ENCODE results near the gene CAMK2G. TPM values are rescaled to one million over a fixed set of nuclear protein-coding genes. Genes with fewer than 3 reads are reported as not detected.

Gene CAMK2G
- total RNA-seq, 4 donors from 2014 or later: 72.0 to 131 (median 83.0) TPM

DNA sequence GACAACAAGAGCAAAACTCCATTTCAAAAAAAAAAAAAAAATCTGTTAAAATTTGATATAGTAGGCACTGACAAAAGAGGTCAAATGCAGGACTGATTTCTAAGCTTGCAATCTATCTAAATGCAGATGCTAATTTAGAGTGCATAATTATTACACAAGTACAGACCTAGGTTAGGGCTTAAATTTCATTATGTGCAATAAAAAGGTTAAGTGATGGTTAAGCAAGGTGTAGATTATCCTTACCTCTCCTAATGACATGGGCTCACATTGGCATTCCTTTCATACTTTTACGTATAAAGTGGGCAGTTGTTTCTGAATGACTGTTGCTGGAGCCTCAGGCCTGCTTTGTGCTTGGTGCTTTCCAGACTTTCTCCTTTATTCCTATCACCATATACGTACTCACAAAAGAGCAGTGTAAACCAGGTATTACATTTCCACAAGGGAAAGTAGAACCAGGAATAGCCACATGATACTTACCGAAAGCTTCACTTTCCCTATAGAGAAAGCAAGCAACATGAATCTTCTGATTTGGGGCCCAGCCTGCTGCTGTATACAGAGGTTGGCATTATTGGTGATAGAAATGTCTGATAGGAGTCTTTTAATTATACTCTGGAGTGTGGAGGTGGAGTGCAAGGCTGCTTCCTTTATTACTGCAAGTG, 94.7 kb downstream of the CAMK2G start:
- WGBS, 2 donors (ENCODE audit: low coverage in 1 of 2): 76 to 83% methylated on average over 3 of the region's 3 CpGs

DNA sequence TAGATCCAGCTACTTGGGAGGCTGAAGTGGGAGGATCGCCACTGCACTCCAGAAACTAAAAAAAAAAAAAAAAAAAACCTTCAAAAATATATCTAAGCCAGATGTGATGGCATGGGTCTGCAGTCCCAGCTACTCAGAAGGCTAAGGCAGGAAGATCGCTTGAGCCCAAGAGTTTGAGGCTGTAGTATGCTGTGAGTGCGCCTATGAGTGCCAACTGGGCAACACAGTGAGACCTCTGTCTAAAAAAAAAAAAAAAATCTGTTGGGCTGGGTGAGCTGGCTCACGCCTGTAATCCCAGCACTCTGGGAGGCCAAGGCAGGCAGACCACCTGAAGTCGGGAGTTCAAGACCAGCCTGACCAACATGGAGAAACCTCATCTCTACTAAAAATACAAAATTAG, 95.3 kb downstream of the CAMK2G start:
- Histone ChIP-seq H3K27ac (no peak overlapping the region), H3K36me3 (peaks cover 0 to 6% (median 0%) of the 10 kb centered on the region in 4 donors), H3K27me3 (no peaks in the 10 kb centered on the region), H3K4me3 (no peak overlapping the region), H3K4me1 (peaks cover 26 to 53% (median 39%) of the 10 kb centered on the region in 4 donors), H3K9me3 (no peaks in the 10 kb centered on the region)
- TF ChIP-seq, protein P1, sequence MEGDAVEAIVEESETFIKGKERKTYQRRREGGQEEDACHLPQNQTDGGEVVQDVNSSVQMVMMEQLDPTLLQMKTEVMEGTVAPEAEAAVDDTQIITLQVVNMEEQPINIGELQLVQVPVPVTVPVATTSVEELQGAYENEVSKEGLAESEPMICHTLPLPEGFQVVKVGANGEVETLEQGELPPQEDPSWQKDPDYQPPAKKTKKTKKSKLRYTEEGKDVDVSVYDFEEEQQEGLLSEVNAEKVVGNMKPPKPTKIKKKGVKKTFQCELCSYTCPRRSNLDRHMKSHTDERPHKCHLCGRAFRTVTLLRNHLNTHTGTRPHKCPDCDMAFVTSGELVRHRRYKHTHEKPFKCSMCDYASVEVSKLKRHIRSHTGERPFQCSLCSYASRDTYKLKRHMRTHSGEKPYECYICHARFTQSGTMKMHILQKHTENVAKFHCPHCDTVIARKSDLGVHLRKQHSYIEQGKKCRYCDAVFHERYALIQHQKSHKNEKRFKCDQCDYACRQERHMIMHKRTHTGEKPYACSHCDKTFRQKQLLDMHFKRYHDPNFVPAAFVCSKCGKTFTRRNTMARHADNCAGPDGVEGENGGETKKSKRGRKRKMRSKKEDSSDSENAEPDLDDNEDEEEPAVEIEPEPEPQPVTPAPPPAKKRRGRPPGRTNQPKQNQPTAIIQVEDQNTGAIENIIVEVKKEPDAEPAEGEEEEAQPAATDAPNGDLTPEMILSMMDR (IDR thresholded peaks at IDR 0.05): no peak
- in situ Hi-C loops (cut with MboI; ENCODE audit: low pct_ligation_motif_present in 1 of 4, low pct_unique_long_range_greater_than_20kb in 1 of 4, low sequenced_read_pairs in 3 of 4) (no loop called here), intact Hi-C loops (cut with DNase I; ENCODE audit: low total_unique reads) (no loop called here)
- 93% methylated on average over 2 to 5 of the region's 5 CpGs for WGBS, 2 donors (ENCODE audit: low coverage in 1 of 2)
- DNase-seq: no peak

More for the DNA sequence above, 94.7 kb downstream of the CAMK2G start:
- TF ChIP-seq, protein P1 (IDR thresholded peaks at IDR 0.05): no peak
- no peak for TF ChIP-seq EP300 (IDR thresholded peaks at IDR 0.05; ENCODE audit: low read depth)
- no peak for TF ChIP-seq POLR2AphosphoS5 (IDR thresholded peaks at IDR 0.05)
- no peak for TF ChIP-seq POLR2A (IDR thresholded peaks at IDR 0.05)
- Histone ChIP-seq H3K9me3 (no peaks in the 10 kb centered on the region), H3K27ac (no peak overlapping the region), H3K27me3 (no peaks in the 10 kb centered on the region), H3K4me1 (peaks cover 19 to 53% (median 34%) of the 10 kb centered on the region in 4 donors), H3K36me3 (peaks cover 0 to 6% (median 0%) of the 10 kb centered on the region in 4 donors), H3K4me3 (no peak overlapping the region)
- intact Hi-C loops (cut with DNase I; ENCODE audit: low total_unique reads) (loop anchor here (5.0 kb wide), 1 partner anchor 508 kb away; no protein-coding TSS in a partner anchor), in situ Hi-C loops (cut with MboI; ENCODE audit: low pct_ligation_motif_present in 1 of 4, low pct_unique_long_range_greater_than_20kb in 1 of 4, low sequenced_read_pairs in 3 of 4) (no loop called here)
- DNase-seq: no peak

DNA sequence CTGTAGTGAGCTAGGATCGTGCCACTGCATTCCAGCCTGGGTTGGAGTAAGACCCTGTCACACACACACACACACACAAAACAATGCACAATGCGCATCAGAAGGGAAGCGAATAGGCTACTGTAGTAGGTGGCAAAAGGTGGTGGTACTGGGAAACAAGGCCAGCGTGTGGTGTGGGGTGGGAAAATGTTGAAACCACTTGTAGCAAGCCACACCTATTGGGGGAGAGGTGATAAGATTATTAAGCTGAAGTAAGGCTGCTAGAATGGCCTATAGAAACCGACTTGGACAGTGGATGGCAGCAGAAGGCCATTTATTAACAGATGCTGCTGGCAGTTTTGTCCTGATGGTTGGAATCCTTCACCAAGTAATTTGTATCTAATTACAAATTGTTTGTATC, 99.7 kb downstream of the CAMK2G start:
- intact Hi-C loops (cut with DNase I; ENCODE audit: low total_unique reads) (no loop called here), in situ Hi-C loops (cut with MboI; ENCODE audit: low pct_ligation_motif_present in 1 of 4, low pct_unique_long_range_greater_than_20kb in 1 of 4, low sequenced_read_pairs in 3 of 4) (no loop called here)
- Histone ChIP-seq H3K27ac (peak overlapping the region in 1 of 4 donors; percentile 94), H3K27me3 (no peaks in the 10 kb centered on the region), H3K4me1 (peaks cover 22 to 37% (median 29%) of the 10 kb centered on the region in 4 donors), H3K36me3 (peaks cover 0 to 10% (median 3%) of the 10 kb centered on the region in 4 donors), H3K9me3 (no peaks in the 10 kb centered on the region), H3K4me3 (peak overlapping the region in 1 of 4 donors; percentile 72)
- TF ChIP-seq EP300 (IDR thresholded peaks at IDR 0.05; ENCODE audit: low read depth) (no peak), POLR2AphosphoS5 (IDR thresholded peaks at IDR 0.05) (no peak), POLR2A (IDR thresholded peaks at IDR 0.05) (no peak)
- TF ChIP-seq, protein P1 (IDR thresholded peaks at IDR 0.05): no peak
- WGBS, 2 donors (ENCODE audit: low coverage in 1 of 2): 32 to 34% methylated on average over 5 of the region's 5 CpGs
- DNase-seq: no peak

DNA sequence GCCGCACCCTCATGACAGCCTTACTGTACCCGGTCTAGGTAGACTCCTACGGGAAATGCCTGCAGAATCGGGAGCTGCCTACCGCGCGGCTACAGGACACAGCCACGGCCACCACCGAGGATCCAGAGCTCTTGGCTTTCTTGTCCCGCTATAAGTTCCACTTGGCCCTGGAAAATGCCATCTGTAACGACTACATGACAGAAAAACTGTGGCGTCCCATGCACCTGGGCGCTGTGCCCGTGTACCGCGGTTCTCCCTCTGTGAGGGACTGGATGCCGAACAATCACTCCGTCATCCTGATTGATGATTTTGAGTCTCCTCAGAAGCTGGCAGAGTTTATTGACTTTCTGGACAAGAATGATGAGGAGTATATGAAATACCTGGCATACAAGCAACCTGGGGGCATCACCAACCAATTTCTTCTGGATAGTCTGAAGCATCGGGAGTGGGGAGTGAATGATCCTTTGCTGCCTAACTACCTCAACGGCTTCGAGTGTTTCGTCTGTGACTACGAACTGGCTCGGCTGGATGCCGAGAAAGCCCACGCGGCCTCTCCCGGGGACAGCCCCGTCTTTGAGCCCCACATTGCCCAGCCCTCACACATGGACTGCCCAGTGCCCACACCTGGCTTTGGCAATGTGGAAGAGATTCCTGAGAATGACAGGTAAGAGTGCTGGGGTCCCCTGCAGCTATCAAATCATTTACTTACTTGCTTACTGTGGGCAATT, 101.0 kb downstream of the CAMK2G start:
- in situ Hi-C loops (cut with MboI; ENCODE audit: low pct_ligation_motif_present in 1 of 4, low pct_unique_long_range_greater_than_20kb in 1 of 4, low sequenced_read_pairs in 3 of 4): no loop called here
- Histone ChIP-seq H3K27ac (peak overlapping the region; percentile 91 to 99 (median 95)), H3K36me3 (peaks cover 0 to 9% (median 2%) of the 10 kb centered on the region in 4 donors), H3K9me3 (no peaks in the 10 kb centered on the region), H3K4me1 (peaks cover 22 to 37% (median 29%) of the 10 kb centered on the region in 4 donors), H3K27me3 (no peaks in the 10 kb centered on the region), H3K4me3 (peak overlapping the region; percentile 62 to 84 (median 78))
- 1% methylated on average over 23 of the region's 29 CpGs; no CpG with 5 or more reads in 1 of the 2 donors for WGBS, 2 donors (ENCODE audit: low coverage in 1 of 2)
- no peak for DNase-seq
- peak; percentile 12 for TF ChIP-seq POLR2A (IDR thresholded peaks at IDR 0.05)
- TF ChIP-seq POLR2AphosphoS5 (IDR thresholded peaks at IDR 0.05): no peak
- no peak for TF ChIP-seq EP300 (IDR thresholded peaks at IDR 0.05; ENCODE audit: low read depth)
- intact Hi-C loops (cut with DNase I; ENCODE audit: low total_unique reads): no loop called here
